Fibroblast of skin of back (primary cell): Measurements from ENCODE around the gene AUP1.

Experiments
- DNase-seq: peaks from one replicate; pipeline ENCODE4 v3.0.0-alpha.2; 2013

AUP1 gene

DNA sequence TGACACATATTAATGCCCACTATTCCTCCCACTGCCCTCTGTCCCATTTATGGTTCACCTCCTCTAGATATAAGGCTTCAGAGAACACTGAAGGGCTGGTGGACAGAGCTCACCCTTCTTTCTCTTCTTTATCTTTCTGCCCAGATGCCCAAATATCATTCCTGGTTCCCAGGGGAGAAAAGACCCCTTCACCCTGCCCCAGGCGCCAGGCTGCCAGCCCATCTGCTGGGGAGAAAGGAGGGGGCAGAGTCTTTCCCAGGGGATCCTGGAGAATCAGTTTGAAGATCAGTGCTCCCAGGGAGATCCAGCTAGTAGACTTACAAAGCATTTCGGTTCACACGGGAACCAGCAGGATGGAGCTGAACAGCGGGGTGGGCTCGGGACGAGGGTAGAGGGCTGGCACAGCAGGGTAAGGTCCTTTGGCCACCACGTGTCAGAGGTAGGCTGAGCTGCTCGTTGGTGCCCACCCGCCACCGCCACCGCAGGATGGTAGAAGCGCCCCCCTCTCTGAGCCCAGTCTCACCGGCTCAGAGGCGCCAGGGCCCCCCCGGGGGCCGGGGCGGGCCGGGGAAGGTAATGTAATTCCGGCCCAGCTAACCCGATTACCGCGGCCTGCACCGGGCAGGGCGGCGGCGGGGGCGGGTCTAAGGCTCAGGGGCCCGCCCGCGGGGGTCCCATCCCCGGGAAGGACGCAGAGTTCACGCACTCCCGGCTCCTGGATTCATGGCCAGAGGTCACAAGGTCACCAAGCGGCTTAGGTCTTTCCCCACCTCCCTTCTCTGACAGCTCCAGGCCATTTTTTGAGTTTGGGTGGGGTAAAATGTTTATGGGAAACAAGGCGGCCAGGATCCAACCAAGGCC, 16.5 kb downstream of the AUP1 start:
- DNase-seq: no peak

DNA sequence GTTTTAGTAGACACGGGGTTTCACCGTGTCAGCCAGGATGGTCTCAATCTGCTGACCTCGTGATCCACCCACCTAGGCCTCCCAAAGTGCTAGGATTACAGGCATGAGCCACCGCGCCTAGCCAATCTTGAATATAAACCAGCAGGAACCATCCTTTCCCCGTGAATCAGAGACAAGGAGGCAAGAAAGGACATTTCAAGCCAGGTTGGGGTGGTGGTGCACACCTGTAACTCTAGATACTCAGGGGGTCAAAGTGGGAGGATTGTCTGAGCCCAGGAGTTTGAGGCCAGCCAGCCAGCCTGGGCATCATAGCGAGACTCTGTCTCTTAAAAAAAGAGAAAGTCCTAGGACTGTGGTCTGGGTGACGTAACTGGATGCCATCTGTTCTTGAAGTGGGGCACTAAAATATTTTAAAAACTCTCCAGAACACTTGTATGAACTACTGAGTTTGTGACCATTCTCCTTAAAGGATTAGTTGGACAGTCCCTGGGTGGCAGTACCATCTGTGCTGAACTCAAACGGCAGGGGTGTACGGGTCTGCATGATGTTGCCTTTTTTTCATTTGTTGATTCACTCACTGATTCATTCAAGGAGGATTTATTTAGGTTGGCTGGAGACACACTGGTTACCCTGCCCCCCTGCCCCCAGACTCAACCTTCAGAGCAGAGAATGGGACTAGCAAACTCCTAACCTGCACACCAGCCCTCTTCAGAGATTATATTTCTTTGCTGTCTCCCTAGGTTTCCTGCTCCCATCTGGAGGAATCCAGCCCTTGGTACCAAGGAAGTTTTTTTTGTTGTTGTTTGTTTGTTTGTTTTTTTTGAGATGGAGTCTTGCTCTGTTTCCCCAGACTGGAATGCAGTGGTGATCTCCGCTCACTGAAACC, 18.2 kb downstream of the AUP1 start:
- peak; percentile 49 for DNase-seq

- DNase-seq: no peak
Observed at GRCh38 chr2:74510272-74510671, 19.2 kb downstream of the AUP1 start.

DNA sequence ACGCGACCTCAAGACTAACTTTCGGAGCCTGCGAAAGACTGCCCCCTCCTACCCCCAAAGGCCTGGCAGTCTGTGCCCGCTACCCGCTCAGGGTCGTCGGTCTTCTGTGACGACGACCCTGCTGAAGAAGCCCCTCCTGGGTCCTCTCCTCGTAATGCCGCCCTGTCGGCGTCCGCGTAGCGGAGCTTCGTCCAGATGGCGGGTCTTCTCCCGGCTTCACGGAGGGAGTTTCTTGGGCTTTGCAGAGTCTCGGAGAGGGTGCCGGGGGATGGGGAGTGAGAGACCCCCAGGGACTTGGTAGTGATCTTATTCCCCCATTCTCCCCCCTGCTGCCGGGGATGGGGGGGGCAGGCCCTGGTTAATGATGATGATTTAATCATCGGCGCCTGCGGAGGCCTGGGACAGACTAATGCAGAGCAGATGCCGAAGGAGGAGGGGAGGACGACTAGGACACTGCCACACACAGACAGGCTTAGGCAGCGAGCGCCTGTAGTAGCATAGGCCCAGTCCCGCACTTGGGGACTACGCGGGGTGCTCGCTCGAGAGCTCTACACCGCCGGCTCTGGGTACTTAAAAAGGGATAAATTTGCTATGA, 21.5 kb downstream of the AUP1 start:
- peak; percentile 81 for DNase-seq

DNA sequence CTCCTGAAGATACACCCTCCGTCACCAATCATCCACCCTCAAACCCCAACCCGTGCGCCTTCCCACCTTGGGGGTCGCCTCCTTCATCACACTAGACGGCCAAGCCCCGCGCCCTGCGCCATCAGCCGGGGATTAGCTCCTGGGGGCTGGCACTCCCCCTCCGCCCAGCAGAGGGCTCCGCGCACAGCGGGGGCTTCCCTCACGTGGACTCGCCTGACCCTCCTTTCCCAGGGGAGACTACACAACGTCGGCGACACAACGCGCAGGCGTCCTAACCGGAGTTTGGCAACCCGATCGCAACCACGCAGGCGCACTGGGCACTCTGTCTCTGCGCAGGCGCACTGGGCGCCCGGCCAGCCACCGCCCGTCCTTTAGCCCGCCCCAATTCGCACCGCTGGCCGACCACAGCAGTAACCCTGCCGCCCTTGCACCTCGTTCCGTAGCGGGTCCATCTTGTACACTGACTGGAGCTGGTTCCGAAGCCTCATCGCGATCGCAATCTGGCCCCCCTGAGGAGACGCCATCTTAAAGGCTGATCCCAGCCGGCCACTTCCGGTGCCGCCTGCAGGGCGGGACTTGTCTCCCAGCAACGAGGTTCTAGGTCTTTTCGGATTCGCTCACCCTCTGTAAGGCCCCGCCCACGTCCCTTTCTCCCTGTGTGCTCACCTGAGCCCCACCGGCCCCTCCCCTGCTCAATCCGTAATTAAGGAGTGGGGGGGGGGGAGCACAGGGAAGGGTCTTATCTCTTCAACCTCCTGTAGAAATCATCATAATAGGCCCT, 22.2 kb downstream of the AUP1 start, which contains the start of gene PCGF1:
Gene PCGF1, minus strand, starts transcription at position 551 of the 781 bp plus-strand sequence. Its CDS starts 27 bp downstream, at position 524.
- peak; percentile 97 for DNase-seq

- no peak for DNase-seq
Observed at GRCh38 chr2:74505448-74506246, 23.9 kb downstream of the AUP1 start.

- DNase-seq: no peak
Observed at GRCh38 chr2:74504591-74504990, 24.9 kb downstream of the AUP1 start.

DNA sequence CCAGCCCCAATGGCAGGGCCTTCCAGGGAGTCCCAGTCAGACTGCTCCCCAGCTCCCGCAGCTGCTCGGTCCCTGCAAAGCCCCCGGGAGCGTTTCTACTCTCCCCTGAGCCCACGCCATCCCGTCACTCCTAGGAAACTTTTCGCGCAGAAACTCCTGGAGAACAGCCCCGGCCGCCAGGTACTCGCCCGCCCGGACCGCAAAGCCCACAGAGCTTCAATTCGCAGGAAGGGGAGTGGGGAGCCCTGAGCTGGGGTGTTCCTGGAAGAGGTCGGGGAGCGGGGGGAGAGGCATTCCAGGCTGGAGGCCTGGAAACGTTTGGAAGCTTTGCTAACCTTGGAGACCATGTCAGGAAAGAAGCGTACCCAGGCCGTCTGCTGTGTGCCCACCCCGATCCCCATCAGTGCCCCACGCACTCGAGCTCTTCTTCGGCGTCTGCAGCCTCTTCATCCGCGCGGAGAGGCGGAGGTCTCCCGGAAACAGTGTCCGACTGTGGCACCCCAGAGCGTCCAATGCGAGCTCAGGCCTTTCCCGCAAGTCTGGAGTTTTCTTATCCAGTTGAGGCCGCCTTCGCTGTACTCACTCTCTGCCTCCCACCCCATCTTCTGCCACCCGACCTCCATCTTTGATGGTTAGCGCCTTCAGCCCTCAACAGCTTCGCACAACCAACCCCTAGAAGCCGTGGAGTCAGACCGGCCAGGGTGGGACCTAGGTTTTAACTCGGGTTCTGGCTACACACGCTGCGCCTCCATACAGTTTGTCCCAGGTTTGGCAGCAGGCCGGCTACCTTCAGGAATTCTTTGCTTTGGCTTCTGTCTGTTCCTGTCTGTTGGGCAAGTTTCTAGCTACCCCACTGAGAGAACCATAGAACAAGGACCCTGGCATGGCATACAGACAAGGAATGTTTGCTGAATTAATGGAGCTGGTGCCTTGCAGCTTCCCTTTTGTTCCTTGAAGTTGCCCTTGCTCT, 25.7 kb downstream of the AUP1 start:
- no peak for DNase-seq

GRCh38 chr2:74502720-74503505, 26.6 kb downstream of the AUP1 start:
- DNase-seq: peak; percentile 84

DNA sequence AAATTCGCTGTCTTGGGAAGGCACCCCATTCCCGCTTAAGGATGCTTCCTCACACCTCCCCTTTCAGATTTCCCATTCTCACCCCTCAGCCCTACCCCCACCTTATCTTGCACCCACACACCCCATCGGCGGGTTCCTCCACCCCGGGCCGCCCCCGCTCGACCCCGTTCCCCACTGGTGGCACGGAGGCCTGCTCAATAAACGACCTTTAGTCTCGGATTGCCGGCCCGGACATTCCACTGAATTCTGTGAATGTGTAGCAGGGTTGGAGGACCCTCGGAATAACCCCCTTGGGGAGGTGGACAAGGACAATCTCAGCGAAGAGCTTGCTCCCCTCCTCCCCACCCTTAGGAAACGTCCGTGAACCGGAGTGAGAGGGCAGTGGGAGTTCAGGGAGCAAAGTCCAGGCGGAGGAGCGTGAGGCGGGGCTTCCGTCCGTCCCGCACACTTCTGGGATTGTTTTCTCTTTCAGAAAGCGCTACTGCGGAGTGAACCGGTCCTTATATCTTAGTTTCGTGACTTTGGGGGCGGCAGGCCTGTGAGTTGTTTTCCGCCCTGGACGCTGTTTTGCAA, 27.3 kb downstream of the AUP1 start:
- DNase-seq: no peak

DNA sequence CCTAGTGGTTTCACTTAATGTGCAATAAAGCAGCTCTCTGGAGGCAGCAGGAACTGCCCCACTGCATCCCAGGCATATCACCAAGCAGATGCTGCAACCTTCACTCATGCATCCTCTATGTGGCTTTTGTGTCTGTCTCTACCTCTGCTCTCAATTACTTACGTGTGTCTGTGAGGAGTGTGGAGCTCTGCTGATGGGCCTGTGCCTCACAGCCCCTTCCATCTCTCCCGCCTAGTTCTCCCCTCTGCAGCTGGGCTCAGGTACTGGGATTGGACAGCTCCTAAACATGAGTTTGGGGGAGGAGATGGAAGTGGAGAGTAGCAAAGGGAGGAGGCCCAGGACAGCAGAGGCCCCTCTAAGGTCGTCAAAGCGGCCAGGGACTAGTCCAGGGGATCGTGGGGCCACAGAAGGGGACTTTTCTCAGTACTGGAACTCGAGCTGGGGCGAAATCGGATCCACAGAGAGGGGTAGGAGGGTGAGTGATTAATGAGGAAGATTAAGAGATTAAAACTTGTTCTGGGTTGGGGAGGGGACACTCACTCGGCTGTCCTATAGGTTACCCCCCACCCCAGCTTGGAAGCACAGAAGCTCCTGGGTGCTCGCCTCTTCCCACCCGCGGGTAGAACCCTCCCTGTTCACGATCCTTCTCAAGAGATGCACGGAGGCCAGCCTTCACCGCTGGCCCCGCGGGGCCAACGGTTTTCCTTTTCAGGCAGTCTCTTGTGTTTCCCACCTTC, 28.0 kb downstream of the AUP1 start:
- no peak for DNase-seq

- no peak for DNase-seq
Observed at GRCh38 chr2:74500578-74500946, 28.9 kb downstream of the AUP1 start.

- DNase-seq: no peak
Observed at GRCh38 chr2:74499940-74500577, 29.4 kb downstream of the AUP1 start.

GRCh38 chr2:74499267-74499939, 30.1 kb downstream of the AUP1 start, which contains the start of gene LBX2:
TSS of gene LBX2 (minus strand) at chr2:74499603. CDS start at chr2:74499537, 66 bp downstream.
- no peak for DNase-seq

- DNase-seq: no peak
Observed at GRCh38 chr2:74498500-74499266, 30.8 kb downstream of the AUP1 start.
